Measurements from ENCODE around the gene BRIP1. TPM values are rescaled to one million over a fixed set of nuclear protein-coding genes. Genes with fewer than 3 reads are reported as not detected.

Gene BRIP1
- total RNA-seq, 2 experiments from 2014 or later: 1.0 to 1.9 TPM

GRCh38 chr17:61632826-61633225 is 230.5 kb downstream of the BRIP1 start:
- no peaks in the 10 kb centered on the region for H3K4me1 Mint-ChIP-seq (ENCODE audit: low read depth)
- H3K36me3 ChIP-seq (ENCODE audit: insufficient read depth, low read length): no peaks in the 10 kb centered on the region
- DNase-seq (no peak), ATAC-seq (ENCODE audit: poor library complexity) (no peak)
- H3K4me3 ChIP-seq (ENCODE audit: low read length): no peak overlapping the region
- no peak overlapping the region for H3K4me3 Mint-ChIP-seq
- H3K27me3 ChIP-seq (ENCODE audit: control insufficient read depth in 1 of 2, insufficient read depth in 2 of 2, low read length in 2 of 2): peaks cover 6 to 29% of the 10 kb centered on the region in 2 experiments
- peaks cover 63% of the 10 kb centered on the region for H3K27me3 Mint-ChIP-seq
- no peaks in the 10 kb centered on the region for H3K9me3 Mint-ChIP-seq
- no peaks in the 10 kb centered on the region for H3K4me1 ChIP-seq (ENCODE audit: insufficient read depth, low read length)
- CTCF ChIA-PET: no interaction called here
- POLR2A ChIA-PET: no interaction called here
- no peak overlapping the region for H3K27ac ChIP-seq (ENCODE audit: low read depth in 1 of 2, low read length in 2 of 2)
- H3K9me3 ChIP-seq (ENCODE audit: control insufficient read depth in 1 of 2, insufficient read depth in 1 of 2, low read length in 2 of 2): no peaks in the 10 kb centered on the region
- no peaks in the 10 kb centered on the region for H3K36me3 Mint-ChIP-seq (ENCODE audit: low read depth)
- H3K27ac Mint-ChIP-seq: no peak overlapping the region
- TF ChIP-seq CTCF (IDR thresholded peaks at IDR 0.05): no peak
- intact Hi-C loops (cut with DNase I, micrococcal nuclease): loop anchor here in 1 of 2 experiments (10.0 kb wide), 1 partner anchor 62 kb away; no protein-coding TSS in a partner anchor

GRCh38 chr17:61631800-61632199 is 231.5 kb downstream of the BRIP1 start:
- H3K27me3 Mint-ChIP-seq: peaks cover 65% of the 10 kb centered on the region
- Histone ChIP-seq H3K27me3 (ENCODE audit: control insufficient read depth in 1 of 2, insufficient read depth in 2 of 2, low read length in 2 of 2) (peaks cover 6 to 29% of the 10 kb centered on the region in 2 experiments), H3K4me1 (ENCODE audit: insufficient read depth, low read length) (no peaks in the 10 kb centered on the region), H3K36me3 (ENCODE audit: insufficient read depth, low read length) (no peaks in the 10 kb centered on the region), H3K9me3 (ENCODE audit: control insufficient read depth in 1 of 2, insufficient read depth in 1 of 2, low read length in 2 of 2) (no peaks in the 10 kb centered on the region), H3K27ac (ENCODE audit: low read depth in 1 of 2, low read length in 2 of 2) (no peak overlapping the region), H3K4me3 (ENCODE audit: low read length) (no peak overlapping the region)
- H3K36me3 Mint-ChIP-seq (ENCODE audit: low read depth): no peaks in the 10 kb centered on the region
- no peak for TF ChIP-seq CTCF (IDR thresholded peaks at IDR 0.05)
- ChIA-PET POLR2A (no interaction called here), CTCF (no interaction called here)
- H3K4me3 Mint-ChIP-seq: no peak overlapping the region
- H3K4me1 Mint-ChIP-seq (ENCODE audit: low read depth): no peaks in the 10 kb centered on the region
- intact Hi-C loops (cut with DNase I, micrococcal nuclease): loop anchor here in 1 of 2 experiments (10.0 kb wide), 1 partner anchor 63 kb away; no protein-coding TSS in a partner anchor
- no peaks in the 10 kb centered on the region for H3K9me3 Mint-ChIP-seq
- H3K27ac Mint-ChIP-seq: no peak overlapping the region
- ATAC-seq (ENCODE audit: poor library complexity) (no peak), DNase-seq (no peak)

Other genes starting within 250 kb of the BRIP1 start
- gene INTS2, start 64.5 kb upstream of the BRIP1 start, total RNA-seq: 1 to 10 TPM; 8.5 to 8.7 TPM
- 10 to 100 TPM; 75.7 to 85.8 TPM for gene MED13, start 201.8 kb upstream of the BRIP1 start, total RNA-seq

All from CD4-positive, alpha-beta T cell (primary cell).